Activated naive CD8-positive, alpha-beta T cell treated with anti-CD3 and anti-CD28 coated beads, Interleukin-2, amount 50 U/mL, for 24 hours (primary cell): ENCODE data around the gene MT1M.
"Not testable (repeated sequence)": the region's sequence is repeated elsewhere in the genome, so short reads cannot be mapped to it uniquely, and the experiment has no call there.

Experiments
- ATAC-seq: fragments of 150-1000 bp; cut with Tn5 transposase; one replicate; pipeline ENCODE4 v1.10.0; 2021
- DNase-seq: peaks from one replicate; pipeline ENCODE4 v3.0.0; 2021
- H3K27ac Mint-ChIP-seq: one replicate; pipeline ENCODE4 v1.8.0; 2021; ENCODE audit warnings: mild to moderate bottlenecking, mixed read lengths
- H3K27me3 Mint-ChIP-seq: one replicate; pipeline ENCODE4 v1.8.0; 2021; ENCODE audit warnings: mixed read lengths
- H3K36me3 Mint-ChIP-seq: one replicate; pipeline ENCODE4 v1.8.0; 2021; ENCODE audit warnings: low read depth, mixed read lengths
- H3K4me1 Mint-ChIP-seq: one replicate; pipeline ENCODE4 v1.8.0; 2021; ENCODE audit warnings: mixed read lengths
- H3K4me3 Mint-ChIP-seq: one replicate; pipeline ENCODE4 v1.8.0; 2021; ENCODE audit warnings: mild to moderate bottlenecking, moderate library complexity, mixed read lengths
- H3K9me3 Mint-ChIP-seq: one replicate; pipeline ENCODE4 v1.8.0; 2021; ENCODE audit warnings: mixed read lengths

The MT1M gene

GRCh38 chr16:56632156-56632847, at the start of gene MT1M:
Gene MT1M (plus strand): TSS chr16:56632659. CDS start chr16:56632732, 73 bp downstream.
- Mint-ChIP-seq H3K27ac (no peak within 1 kb of the TSS), H3K4me3 (peak within 1 kb of the TSS; percentile 65), H3K27me3 (peaks cover 68% of the 10 kb centered on the region), H3K36me3 (no peaks in the 10 kb centered on the region), H3K9me3 (no peaks in the 10 kb centered on the region), H3K4me1 (peaks cover 21% of the 10 kb centered on the region)
- no peak for DNase-seq
- ATAC-seq = peak; percentile 27

DNA sequence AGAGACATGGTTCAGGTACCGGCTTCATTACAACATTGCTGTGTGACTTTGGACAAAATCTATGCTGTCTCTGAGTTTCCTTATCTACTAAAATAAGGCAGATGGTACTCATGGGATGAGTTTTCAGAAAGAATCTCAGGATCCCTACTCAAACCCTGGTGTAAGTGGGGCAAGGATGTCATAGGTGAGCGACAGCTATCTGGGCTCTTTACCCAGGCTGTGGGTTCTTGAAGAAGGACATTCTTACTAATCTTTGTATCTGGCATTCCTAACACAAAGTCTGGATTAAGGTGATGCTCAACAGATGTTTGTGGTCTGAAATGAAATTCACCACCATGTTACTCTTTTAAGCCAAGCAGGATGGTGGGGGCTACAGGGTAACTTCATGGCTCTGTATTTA, 49.5 kb upstream of the MT1M start:
- DNase-seq, H3K27me3 Mint-ChIP-seq, ATAC-seq, H3K27ac Mint-ChIP-seq, H3K36me3 Mint-ChIP-seq, H3K4me1 Mint-ChIP-seq, H3K9me3 Mint-ChIP-seq, H3K4me3 Mint-ChIP-seq: not testable (repeated sequence)

DNA sequence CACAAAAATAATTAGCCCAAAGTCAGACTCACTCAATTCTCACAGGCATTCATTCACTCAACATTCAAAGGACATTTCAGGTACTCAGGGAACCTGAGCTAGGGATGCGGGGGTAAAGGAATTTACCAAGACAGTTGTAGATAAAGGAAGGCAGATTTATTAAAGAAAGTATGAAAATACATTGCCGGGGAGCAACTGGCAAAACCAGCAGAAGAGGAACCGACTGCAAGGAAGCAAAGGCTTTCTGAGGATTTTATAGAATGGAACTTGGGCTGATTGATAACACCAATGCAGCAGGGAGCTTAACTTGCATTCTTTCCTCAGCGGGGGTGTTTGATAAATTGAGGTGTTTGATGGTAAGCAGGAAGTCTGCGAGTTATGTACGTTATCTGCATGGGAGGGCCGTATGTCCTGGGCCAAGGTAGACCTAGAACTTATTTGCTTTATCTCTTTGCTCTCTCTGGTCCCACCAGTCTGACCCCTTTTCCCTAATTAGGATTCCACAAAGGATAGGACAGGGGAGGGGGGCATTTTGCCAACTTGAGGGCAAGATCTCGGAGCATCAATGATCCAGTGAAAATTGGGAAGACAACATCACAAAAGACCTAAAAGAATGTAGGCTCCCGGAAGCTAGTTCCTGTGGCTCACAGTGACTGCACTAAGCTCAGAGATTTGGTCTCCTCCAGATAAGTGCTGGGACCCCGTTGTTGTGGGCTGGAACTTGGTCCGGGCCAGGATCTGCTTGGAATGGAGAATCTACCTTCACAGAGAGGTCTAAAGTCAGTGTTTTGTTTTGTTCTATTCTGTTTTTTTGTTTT, 48.9 kb upstream of the MT1M start:
- H3K27me3 Mint-ChIP-seq = peaks cover 7% of the 10 kb centered on the region

DNA sequence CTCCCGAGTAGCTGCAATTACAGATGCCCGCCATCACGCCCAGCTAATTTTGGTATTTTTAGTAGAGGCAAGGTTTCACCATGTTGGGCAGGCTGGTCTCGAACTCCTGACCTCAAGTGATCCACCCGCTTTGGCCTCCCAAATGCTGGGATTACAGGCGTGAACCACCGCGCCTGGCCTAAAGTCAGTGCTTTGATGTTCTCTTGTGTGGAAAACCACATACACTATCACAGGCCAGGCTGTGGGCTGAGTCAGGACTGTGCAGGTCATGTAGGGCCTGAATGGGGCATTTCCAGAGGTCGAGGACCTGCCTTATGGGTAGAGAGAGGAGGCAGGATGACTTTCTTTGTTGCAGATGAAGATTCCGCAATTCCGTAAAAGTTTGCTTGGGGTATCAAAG, 48.2 kb upstream of the MT1M start:
- Mint-ChIP-seq H3K36me3 (no peaks in the 10 kb centered on the region), H3K4me3 (no peak overlapping the region), H3K4me1 (peaks cover 3% of the 10 kb centered on the region), H3K27me3 (peaks cover 11% of the 10 kb centered on the region), H3K9me3 (no peaks in the 10 kb centered on the region), H3K27ac (no peak overlapping the region)
- ATAC-seq (no peak), DNase-seq (no peak)

More for the DNA sequence above, 48.9 kb upstream of the MT1M start:
- H3K36me3 Mint-ChIP-seq = no peaks in the 10 kb centered on the region
- no peaks in the 10 kb centered on the region for H3K9me3 Mint-ChIP-seq
- no peak overlapping the region for H3K4me3 Mint-ChIP-seq
- DNase-seq (no peak), ATAC-seq (no peak)
- H3K4me1 Mint-ChIP-seq = no peaks in the 10 kb centered on the region
- no peak overlapping the region for H3K27ac Mint-ChIP-seq

GRCh38 chr16:56588781-56589140, 43.7 kb upstream of the MT1M start:
- DNase-seq = no peak
- no peaks in the 10 kb centered on the region for H3K9me3 Mint-ChIP-seq
- H3K4me3 Mint-ChIP-seq = peak overlapping the region; percentile 76
- no peak overlapping the region for H3K27ac Mint-ChIP-seq
- no peaks in the 10 kb centered on the region for H3K36me3 Mint-ChIP-seq
- peaks cover 22% of the 10 kb centered on the region for H3K27me3 Mint-ChIP-seq
- ATAC-seq = no peak
- H3K4me1 Mint-ChIP-seq = peaks cover 11% of the 10 kb centered on the region

DNA sequence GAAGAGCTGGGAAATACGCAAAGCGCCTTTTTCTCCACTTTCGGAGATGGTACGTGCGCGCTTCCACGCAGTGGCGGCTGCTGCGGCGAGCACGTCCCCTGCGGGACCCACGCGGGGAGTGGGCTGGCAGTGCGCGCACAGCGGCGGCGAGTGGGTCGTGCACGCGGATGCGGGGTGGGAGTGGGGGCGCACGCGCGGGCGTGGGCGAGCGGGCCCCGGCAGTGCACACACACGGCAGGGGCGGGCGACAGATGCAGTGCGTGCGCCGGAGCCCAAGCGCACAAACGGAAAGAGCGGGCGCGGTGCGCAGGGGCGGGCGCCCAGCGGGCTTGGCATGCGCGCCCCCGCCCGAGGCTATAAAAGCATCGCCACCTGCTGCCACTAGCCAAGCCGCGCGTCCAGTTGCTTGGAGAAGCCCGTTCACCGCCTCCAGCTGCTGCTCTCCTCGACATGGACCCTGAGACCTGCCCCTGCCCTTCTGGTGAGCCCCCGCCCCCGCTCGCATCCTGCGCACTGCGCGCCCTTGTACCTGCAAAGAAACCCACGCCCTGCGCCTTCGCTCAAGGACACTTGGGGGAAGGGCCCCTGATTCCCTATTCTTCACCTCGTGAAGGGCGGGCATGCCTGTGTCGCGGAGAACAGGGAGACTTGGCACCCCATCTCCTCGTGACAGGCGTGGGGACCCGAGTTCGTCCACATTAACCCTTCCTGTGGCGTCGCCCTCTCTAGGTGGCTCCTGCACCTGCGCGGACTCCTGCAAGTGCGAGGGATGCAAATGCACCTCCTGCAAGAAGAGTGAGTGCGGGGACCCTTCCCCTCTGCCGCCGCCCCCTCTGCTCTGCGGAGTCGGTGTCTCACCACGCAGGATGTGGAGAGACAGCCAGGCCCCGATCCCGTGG, 43.1 kb upstream of the MT1M start, which contains the start of gene MT3:
Gene MT3, plus strand, starts transcription at position 388 of the 899 bp plus-strand sequence. Its CDS starts 63 bp downstream, at position 451.
- peaks cover 11% of the 10 kb centered on the region for H3K4me1 Mint-ChIP-seq

DNA sequence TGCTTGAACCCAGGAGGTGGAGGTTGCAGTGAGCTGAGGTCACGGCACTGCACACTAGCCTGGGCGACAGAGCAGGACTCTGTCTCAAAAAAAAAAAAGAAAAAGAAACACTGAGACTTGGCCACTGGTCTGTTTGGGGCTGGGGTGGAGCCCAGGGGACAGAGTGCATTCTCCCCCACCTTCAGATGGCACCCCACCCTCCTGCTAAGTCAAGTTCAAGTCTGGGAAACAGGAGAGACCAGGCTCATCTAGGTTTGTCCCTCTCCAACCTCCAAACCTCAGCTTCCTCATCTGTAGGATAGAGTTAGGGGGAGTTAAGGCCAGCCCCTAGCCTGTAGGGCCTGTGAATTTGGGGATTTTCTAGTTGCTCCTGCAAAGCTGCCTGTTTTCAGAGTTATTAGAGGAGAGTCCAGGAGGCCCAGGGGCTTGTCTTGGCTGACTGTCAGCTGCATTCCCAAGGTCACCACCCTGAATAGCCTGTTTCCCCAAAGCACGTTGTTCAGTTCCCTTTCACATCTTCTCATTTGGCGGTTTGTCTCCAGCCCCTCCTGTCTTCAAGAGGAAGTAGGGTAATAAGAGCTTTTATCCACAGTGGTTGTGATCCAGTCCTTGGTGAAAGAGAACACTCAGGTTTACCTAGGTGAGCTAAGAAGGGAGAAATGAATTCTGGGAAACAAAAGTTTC, 40.9 kb upstream of the MT1M start:
- Mint-ChIP-seq H3K36me3 (no peaks in the 10 kb centered on the region), H3K4me1 (peaks cover 11% of the 10 kb centered on the region), H3K27me3 (peaks cover 19% of the 10 kb centered on the region), H3K9me3 (no peaks in the 10 kb centered on the region), H3K27ac (no peak overlapping the region), H3K4me3 (no peak overlapping the region)
- DNase-seq (no peak), ATAC-seq (no peak)

More for the DNA sequence above, 43.1 kb upstream of the MT1M start, which contains the start of gene MT3:
- ATAC-seq (peak; percentile 56), DNase-seq (peak; percentile 55)
- Mint-ChIP-seq H3K9me3 (no peaks in the 10 kb centered on the region), H3K36me3 (no peaks in the 10 kb centered on the region), H3K27me3 (peaks cover 22% of the 10 kb centered on the region), H3K27ac (no peak within 1 kb of the TSS), H3K4me3 (peak within 1 kb of the TSS; percentile 76)

DNA sequence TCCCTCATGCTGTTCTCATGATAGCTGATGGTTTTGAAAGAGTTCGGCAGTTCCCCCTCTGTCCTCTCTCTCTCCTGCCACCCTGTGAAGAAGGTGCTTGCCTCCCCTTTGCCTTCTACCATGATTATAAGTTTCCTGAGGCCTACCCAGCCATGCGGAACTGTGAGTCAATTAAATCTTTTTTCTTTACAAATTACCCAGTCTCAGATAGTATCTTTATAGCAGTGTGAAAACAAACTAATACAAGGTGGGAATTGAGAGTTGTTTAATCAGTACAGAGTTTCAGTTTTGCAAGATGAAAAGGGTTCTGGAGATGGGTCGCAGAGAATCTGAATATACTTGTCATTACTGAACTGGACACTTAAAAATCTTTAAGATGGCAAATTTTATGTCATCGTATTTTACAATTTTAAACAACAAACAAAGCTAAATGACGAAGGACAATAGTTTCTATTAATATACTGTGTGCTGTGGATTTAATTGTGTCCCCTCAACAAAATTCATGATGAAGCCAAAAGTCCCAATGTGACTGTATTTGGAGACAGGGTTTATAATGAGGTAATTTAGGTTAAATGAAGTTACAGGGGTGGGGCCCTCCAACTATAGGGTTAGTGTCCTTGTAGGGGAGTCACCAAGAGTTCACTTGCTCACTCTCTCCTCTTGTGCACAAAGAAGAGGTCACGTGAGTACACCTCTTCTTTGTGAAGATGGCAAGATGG, 38.7 kb upstream of the MT1M start:
- Mint-ChIP-seq H3K4me1 (peaks cover 16% of the 10 kb centered on the region), H3K27me3 (peaks cover 15% of the 10 kb centered on the region), H3K4me3 (no peak overlapping the region), H3K27ac (no peak overlapping the region), H3K36me3 (no peaks in the 10 kb centered on the region), H3K9me3 (no peaks in the 10 kb centered on the region)
- no peak for ATAC-seq
- no peak for DNase-seq

DNA sequence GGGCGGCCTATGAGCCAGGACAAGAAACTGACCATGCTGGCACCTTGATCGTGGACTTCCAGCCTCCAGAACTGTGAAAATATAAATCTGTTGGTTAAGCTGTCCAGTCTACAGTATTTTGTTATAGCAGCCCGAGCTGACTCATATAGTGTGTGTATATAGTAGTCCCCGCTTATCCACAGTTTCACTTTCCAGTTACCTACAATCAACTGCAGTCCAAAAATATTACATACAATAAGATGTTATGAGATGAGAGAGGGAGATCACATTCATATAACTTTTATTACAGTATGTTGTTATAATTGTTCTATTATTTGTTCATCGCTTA, 38.2 kb upstream of the MT1M start:
- Mint-ChIP-seq H3K27me3 (peaks cover 13% of the 10 kb centered on the region), H3K27ac (no peak overlapping the region), H3K4me1 (peaks cover 14% of the 10 kb centered on the region), H3K9me3 (no peaks in the 10 kb centered on the region), H3K36me3 (no peaks in the 10 kb centered on the region), H3K4me3 (no peak overlapping the region)
- DNase-seq (no peak), ATAC-seq (no peak)

DNA sequence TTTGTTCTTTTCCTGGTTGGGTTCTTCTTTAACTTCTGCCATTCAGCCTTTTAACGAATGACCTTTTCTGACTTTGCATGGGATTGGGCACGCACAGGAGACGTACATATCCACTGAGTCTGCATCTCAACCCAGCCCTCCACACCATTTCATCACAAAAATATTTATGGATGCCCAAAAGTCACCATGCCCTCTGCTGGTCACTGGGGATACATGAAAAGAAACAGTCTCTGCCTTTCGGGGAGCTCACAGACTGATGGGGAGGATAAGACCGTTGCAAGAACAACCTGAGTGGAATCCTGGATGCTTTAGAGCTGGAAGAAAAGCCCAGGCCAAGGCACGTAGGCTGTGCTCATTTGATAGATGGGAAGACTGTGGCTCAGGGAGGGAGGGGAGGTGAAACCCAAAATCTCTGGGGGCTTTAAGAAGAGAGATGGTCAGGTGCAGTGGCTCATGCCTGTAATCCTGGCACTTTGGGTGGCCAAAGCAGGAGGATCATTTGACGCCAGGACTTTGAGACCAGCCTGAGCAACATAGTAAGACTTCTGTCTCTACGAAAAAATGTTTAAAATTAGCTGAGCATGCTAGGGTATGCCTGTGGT, 32.0 kb upstream of the MT1M start:
- H3K4me1 Mint-ChIP-seq = peaks cover 6% of the 10 kb centered on the region
- no peaks in the 10 kb centered on the region for H3K9me3 Mint-ChIP-seq
- no peak overlapping the region for H3K27ac Mint-ChIP-seq
- peaks cover 8% of the 10 kb centered on the region for H3K27me3 Mint-ChIP-seq
- no peak for DNase-seq
- no peak overlapping the region for H3K4me3 Mint-ChIP-seq
- peak; percentile 60 for ATAC-seq
- no peaks in the 10 kb centered on the region for H3K36me3 Mint-ChIP-seq

GRCh38 chr16:56601325-56601724, 31.1 kb upstream of the MT1M start:
- Mint-ChIP-seq H3K4me3 (no peak overlapping the region), H3K36me3 (no peaks in the 10 kb centered on the region), H3K27ac (no peak overlapping the region), H3K4me1 (peaks cover 11% of the 10 kb centered on the region), H3K27me3 (peaks cover 8% of the 10 kb centered on the region), H3K9me3 (no peaks in the 10 kb centered on the region)
- DNase-seq (no peak), ATAC-seq (no peak)

GRCh38 chr16:56603589-56603988, 28.9 kb upstream of the MT1M start:
- no peaks in the 10 kb centered on the region for H3K9me3 Mint-ChIP-seq
- peaks cover 6% of the 10 kb centered on the region for H3K27me3 Mint-ChIP-seq
- no peak for DNase-seq
- H3K36me3 Mint-ChIP-seq = no peaks in the 10 kb centered on the region
- no peak for ATAC-seq
- no peak overlapping the region for H3K4me3 Mint-ChIP-seq
- no peak overlapping the region for H3K27ac Mint-ChIP-seq
- peaks cover 22% of the 10 kb centered on the region for H3K4me1 Mint-ChIP-seq

GRCh38 chr16:56604966-56605365, 27.5 kb upstream of the MT1M start:
- peaks cover 2% of the 10 kb centered on the region for H3K36me3 Mint-ChIP-seq

More at GRCh38 chr16:56604966-56605365, 27.5 kb upstream of the MT1M start:
- no peak for DNase-seq
- Mint-ChIP-seq H3K27me3 (peaks cover 6% of the 10 kb centered on the region), H3K4me1 (peaks cover 31% of the 10 kb centered on the region), H3K4me3 (no peak overlapping the region), H3K27ac (no peak overlapping the region), H3K9me3 (no peaks in the 10 kb centered on the region)
- ATAC-seq = no peak
